LoVo (cell line): Measurements from ENCODE around the gene PRSS22.

Experiments
- DNase-seq: peaks from one replicate; pipeline ENCODE4 v3.0.0-alpha.2; 2016; ENCODE audit warnings: low spot score

The PRSS22 gene

GRCh38 chr16:2829501-2830354, 28.2 kb downstream of the PRSS22 start, which contains the start of gene ZG16B:
Gene ZG16B, plus strand, starts transcription at chr16:2830303. Its CDS starts 139 bp downstream, at chr16:2830442.
- no peak for DNase-seq

DNA sequence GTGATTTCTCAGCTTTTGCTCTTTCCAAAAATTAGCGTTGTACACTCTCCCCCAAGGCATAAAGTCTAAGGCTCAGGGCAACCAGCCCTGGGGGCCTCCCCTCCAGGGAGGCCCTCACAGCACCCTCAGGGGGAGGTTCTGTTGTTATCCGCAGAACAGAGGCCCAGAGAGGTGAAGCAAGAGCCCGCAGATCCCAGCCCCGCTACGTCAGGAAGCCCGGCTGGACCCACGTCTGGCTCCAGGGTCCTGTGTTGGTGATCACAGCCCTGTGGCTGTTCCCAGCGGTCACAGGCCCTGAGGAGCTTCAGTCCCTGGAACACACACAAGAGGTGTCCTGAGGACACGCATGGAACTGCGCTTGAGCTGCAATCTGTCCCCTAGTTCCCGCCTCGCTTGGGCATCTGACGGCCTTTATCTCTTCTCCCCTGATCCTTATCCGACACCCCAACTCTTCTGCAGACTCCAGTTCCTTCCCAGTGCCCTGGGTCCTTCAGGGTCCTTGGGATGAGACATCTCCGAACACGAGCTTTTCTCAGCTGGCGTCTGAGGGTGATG, 29.0 kb downstream of the PRSS22 start:
- no peak for DNase-seq

GRCh38 chr16:2828521-2828840, 29.5 kb downstream of the PRSS22 start:
- no peak for DNase-seq

- DNase-seq, result no peak
Observed at GRCh38 chr16:2827831-2828520, 30.0 kb downstream of the PRSS22 start.

GRCh38 chr16:2827374-2827791, 30.6 kb downstream of the PRSS22 start:
- no peak for DNase-seq

- DNase-seq, result no peak
Observed at GRCh38 chr16:2826591-2827373, 31.2 kb downstream of the PRSS22 start.

DNA sequence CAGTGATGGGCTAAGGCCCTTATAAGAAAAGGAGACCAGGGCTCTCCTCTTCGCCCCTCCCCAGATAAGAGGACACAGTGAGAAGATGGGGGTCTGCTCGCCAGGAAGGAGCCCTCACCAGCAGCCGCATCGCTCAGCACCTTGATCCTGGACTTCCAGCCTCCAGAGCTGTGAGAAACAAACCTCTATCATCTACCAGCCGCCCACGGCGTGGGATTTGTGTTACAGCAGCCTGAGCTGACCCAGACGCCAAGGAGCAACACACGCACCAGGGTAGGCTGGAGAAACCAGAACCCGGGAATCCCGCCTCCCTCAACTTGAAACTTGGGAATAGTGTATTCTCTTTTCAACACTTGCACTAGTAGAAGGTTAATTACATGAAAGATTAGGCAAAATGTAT, 32.1 kb downstream of the PRSS22 start:
- no peak for DNase-seq

DNA sequence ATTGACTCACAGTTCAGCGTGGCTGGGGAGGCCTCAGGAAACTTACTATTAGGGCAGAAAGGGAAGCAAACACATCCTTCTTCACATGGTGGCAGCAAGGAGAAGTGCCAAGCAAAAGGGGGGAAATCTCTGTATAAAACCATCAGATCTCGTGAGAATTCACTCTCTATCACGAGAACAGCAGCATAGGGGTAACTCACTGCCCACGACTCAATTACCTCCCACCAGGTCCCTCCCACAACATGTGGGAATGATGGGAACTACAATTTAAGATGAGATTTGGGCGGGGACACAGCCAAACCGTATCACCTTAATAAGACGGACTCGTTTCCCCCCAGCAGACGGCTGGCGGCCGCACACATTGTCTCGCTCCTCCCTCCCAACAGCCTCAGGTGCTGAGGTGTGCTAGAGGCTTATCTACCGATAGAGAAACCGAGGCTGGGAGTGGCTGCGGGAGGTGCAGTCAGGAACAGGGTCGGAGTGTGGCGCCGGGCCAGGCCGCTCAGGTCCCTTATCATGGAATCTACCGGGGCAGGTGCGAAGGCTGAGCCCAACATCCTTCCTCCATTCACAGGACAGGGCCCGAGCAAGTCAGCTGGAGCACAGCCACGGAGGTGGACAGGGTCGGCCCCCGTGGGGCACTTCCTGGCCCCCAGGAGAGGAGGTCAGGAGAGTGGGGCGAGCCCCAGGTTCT, 32.8 kb downstream of the PRSS22 start:
- no peak for DNase-seq

- no peak for DNase-seq
Observed at GRCh38 chr16:2824626-2825025, 33.3 kb downstream of the PRSS22 start.

GRCh38 chr16:2822496-2822895, 35.5 kb downstream of the PRSS22 start:
- DNase-seq, result no peak

DNA sequence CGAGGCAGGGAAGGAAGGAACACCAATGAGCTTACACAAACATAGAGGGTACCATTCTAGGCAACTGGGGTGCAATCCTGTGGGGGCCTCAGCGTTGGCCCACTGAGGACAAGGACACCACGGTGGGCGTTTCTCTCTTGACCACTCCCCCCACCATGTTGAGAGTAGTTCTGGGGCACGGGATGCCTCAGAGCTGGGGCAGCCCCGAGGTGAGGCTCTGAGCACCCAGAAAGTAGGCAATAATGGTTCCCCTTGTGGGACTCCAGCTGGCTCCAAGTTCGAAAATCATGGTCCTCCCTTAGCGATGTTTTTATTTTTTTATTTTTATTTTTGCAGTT, 35.8 kb downstream of the PRSS22 start:
- DNase-seq, result no peak

DNA sequence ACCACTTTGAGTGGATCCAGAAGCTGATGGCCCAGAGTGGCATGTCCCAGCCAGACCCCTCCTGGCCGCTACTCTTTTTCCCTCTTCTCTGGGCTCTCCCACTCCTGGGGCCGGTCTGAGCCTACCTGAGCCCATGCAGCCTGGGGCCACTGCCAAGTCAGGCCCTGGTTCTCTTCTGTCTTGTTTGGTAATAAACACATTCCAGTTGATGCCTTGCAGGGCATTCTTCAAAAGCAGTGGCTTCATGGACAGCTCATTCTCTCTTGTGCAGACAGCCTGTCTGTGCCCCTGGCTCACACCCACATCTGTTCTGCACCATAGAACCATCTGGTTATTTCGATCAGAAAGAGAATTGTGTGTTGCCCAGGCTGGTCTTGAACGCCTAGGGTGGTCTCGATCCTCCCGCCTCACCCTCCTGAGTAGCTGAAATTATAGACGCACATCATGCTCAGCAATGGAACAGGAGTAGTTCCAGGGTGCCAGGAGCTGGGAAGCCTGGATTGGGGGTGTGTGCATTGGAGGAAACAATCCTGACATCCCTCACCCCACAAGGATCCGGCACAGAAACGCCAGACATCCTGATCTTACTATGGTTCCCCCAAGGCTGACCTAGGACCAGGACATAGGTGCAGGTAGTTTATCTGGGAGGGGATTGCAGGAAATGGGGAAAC, 36.3 kb downstream of the PRSS22 start:
- DNase-seq, result no peak

- DNase-seq, result no peak
Observed at GRCh38 chr16:2820836-2821486, 37.0 kb downstream of the PRSS22 start.

DNA sequence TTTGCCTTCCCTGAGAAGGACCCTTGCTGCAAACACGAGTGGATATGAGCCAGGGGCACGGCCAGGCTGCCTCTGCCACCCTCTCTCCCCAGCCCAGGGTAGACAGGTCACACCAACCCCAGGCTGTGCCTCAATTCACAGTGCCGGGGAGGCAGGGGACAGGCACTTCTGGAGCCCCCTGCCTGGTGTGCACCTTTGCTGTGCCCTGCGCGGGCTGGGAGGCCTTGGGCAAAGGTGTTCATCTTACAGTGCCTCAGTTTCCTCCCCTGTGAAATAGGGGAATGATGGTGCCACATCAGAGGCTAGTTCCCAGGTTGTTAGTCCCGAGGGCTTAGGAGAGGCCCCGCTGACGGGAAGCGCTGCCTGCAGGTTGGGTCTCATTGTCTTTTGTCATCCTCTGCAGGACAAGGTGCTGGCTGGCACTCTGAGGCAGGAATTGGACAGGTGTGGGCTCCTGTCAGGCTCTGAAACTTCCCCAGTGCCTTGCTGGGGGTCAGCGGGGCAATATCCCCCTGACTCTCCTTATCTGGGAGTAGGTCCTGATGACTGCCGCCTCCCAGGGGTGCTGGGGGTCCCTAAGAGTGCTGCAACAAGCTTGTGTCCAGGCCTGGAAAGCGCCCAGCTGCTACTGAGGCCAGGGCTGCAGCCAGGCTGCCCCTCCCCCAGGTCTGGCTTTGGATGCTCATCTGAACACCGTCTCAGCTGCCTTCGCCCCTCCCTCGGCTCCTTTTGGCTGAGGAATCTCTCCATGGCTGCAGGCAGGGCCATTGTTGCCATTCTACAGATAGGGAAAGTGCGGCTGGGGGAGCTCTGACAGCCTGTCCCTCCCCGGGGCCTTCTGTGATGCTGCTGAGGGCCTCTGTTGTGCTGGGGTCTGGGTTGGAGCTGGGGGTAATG, 37.8 kb downstream of the PRSS22 start:
- no peak for DNase-seq

GRCh38 chr16:2819179-2819938, 38.6 kb downstream of the PRSS22 start:
- no peak for DNase-seq

DNA sequence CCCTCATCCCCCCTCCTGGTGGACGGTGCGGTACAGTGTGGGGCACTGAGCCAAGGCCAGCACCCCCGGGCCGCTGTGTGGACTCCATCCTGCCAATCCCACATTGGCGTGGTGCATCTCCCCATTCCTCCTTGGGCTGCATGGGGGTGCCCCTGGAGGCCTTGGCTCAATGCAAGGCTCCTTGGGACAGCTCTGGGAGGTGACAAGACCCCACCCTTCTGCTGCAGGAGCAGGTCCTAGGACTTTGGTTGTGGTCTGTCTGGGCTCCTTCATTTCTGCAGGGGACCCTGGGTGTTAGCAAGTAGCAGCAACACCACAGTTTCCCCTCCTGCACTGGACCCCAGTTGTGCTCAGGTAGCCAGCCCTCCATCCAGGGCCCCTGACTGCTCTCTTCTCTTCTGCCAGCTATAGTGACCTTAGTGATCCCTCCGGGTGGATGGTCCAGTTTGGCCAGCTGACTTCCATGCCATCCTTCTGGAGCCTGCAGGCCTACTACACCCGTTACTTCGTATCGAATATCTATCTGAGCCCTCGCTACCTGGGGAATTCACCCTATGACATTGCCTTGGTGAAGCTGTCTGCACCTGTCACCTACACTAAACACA, 39.6 kb downstream of the PRSS22 start:
- no peak for DNase-seq

GRCh38 chr16:2817340-2818271, 40.4 kb downstream of the PRSS22 start:
- DNase-seq, result no peak
